ENCODE results near the gene CELA3A.

GRCh38 chr1:21966247-21967000, 35.0 kb upstream of the CELA3A start:
- TF ChIP-seq CTCF (IDR thresholded peaks at IDR 0.05; ENCODE audit: insufficient read depth, low read length, poor library complexity, severe bottlenecking) (no peak), EZH2phosphoT487 (conservative IDR thresholded peaks at IDR 0.05; ENCODE audit: low read length) (no peak)
